Right lobe of liver (tissue), 6 donors: ENCODE measurements around the gene MYL10. TPM values are rescaled to one million over a fixed set of nuclear protein-coding genes. Genes with fewer than 3 reads are reported as not detected.
"Not testable (repeated sequence)": the region's sequence is repeated elsewhere in the genome, so short reads cannot be mapped to it uniquely, and the experiment has no call there.

Experiments used
- ATAC-seq, 4 donors: fragments of 200-7000 bp; cut with Tn5 transposase; one replicate each; pipeline ENCODE4 v1.9.1; 2020; ENCODE audit warnings: mild to moderate bottlenecking in 4 of 4, moderate library complexity in 4 of 4
- DNase-seq, 3 donors: peaks; one replicate each; pipeline ENCODE4 v3.0.0-alpha.2; 2020
- H3K27ac ChIP-seq, 3 donors: fragments of 200-600 bp; one replicate each; pipeline ENCODE4 v1.8.0; 2022
- H3K27me3 ChIP-seq, 2 donors: fragments of 200-600 bp; one replicate each; pipeline ENCODE4 v1.8.0; 2022
- H3K36me3 ChIP-seq, 4 donors: fragments of 200-600 bp; sonication (generic) in 1 of 4; one replicate each; pipeline versions ENCODE4 v1.5.1 to v1.8.0; 2017 to 2022; ENCODE audit warnings: control low read depth in 1 of 4
- H3K4me1 ChIP-seq, 4 donors: fragments of 200-600 bp; sonication (generic) in 1 of 4; one replicate each; pipeline versions ENCODE4 v1.5.1 to v1.8.0; 2017 to 2022; ENCODE audit warnings: control low read depth in 1 of 4
- H3K4me3 ChIP-seq, 3 donors: fragments of 200-600 bp; one replicate each; pipeline ENCODE4 v1.8.0; 2022
- H3K9me3 ChIP-seq, 4 donors: fragments of 200-600 bp; sonication (generic) in 1 of 4; one replicate each; pipeline versions ENCODE4 v1.5.1 to v1.8.0; 2017 to 2022; ENCODE audit warnings: control low read depth in 1 of 4
- POLR2A ChIP-seq: fragments of 450-650 bp; IDR thresholded peaks from one replicate; pipeline ENCODE4 v1.6.1; 2017; ENCODE audit warnings: antibody characterized with exemption, mild to moderate bottlenecking
- WGBS: methylation state at CpG from one replicate; pipeline ENCODE4 v1.1.6; 2018; ENCODE audit warnings: low coverage, low lambda C conversion rate; ENCODE audit not compliant: insufficient coverage; ENCODE audit errors: missing lambda C conversion rate; 5-methylcytosine and 5-hydroxymethylcytosine counted together
- intact Hi-C, 2 donors: fragments of 100-400 bp; cut with DNase I; formaldehyde crosslinking; loops; one replicate each; pipeline versions ENCODE4 v1.11.2 to v1.14.1; 2022
- total RNA-seq, 6 experiments: library from RNA; depleted of rRNA in 2 of 6; stranded (reverse); fragments of >200 nt in 2 of 6; fragmentation: NEBNext Ultra II Directional in 3 of 6; extraction: Animal tissue kit (Norgen Biotek cat#: 25700) in 3 of 6; gene quantifications; one replicate each; pipeline versions ENCODE4 v1.1.0 to v1.2.4, GENCODE V29; 2016 to 2023
- TF ChIP-seq, protein P1 (sequence below), 4 donors: fragments of 200-600 bp in 3 of 4; fragments of 450-650 bp in 1 of 4; IDR thresholded peaks; one replicate each; pipeline versions ENCODE4 v1.5.1 to v1.8.0; 2016 to 2022; ENCODE audit warnings: antibody characterized with exemption in 4 of 4, mild to moderate bottlenecking in 2 of 4
- donor health status: DM: no; HTN: yes; CAD: no.
- donor health status: DM: no; HTN: no; CAD: no.
- donor health status: DM: no; HTN: no; CAD: no.
- donor health status: DM: no; HTN: yes; CAD: no.
- donor health status: DM: no; HTN: yes; CAD: no.

MYL10 gene
- total RNA-seq, 6 experiments from 2014 or later = not detected

DNA sequence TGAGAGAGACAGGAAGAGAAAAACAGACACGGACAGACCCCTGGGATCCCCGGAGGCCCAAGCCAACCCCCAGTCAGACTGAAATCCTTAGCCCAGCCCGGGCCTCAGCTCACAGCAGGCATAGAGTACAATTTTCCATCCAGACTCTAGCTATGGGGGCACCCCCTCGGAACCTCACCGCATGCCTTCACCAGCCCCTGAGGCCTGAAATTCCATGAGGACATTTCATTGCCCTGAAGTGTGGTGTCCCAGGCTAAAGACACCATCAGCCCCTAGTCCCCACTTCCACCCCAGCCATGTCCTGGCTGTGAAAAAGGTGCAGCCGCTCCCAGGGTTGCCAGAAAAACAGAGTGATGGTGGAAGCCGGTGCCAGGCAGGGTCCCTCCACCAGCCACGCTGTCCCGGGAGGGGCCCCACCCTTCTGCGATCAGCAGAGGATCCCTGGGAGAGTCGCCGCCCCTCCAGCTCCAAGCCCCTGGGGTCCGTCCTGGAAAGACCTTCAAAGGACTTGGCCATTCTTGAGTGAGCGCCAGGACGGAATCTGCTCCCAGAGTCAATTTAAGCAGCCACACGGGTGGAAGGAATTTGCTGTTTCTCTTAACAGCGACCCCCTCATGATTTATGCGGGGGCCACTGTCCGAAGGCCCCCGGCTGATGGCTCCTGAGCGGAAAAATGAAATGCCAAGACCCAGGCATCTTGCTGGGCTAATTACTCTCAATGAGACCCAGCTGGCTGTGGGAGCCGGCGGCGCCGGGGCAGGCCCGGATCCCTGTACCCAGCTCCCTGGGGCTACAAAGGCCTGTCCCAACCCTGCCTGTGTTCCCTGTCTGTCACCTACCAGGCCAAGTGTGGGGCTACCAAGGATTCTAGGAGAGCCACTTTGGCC is 23.2 kb downstream of the MYL10 start:
- ATAC-seq (no peak), DNase-seq (no peak)
- WGBS = 60% methylated on average over 3 of the region's 26 CpGs
- intact Hi-C loops = no loop called here
- Histone ChIP-seq H3K4me3 (no peak overlapping the region), H3K9me3 (no peaks in the 10 kb centered on the region), H3K4me1 (no peaks in the 10 kb centered on the region), H3K36me3 (no peaks in the 10 kb centered on the region), H3K27me3 (no peaks in the 10 kb centered on the region), H3K27ac (no peak overlapping the region)
- TF ChIP-seq, protein P1, sequence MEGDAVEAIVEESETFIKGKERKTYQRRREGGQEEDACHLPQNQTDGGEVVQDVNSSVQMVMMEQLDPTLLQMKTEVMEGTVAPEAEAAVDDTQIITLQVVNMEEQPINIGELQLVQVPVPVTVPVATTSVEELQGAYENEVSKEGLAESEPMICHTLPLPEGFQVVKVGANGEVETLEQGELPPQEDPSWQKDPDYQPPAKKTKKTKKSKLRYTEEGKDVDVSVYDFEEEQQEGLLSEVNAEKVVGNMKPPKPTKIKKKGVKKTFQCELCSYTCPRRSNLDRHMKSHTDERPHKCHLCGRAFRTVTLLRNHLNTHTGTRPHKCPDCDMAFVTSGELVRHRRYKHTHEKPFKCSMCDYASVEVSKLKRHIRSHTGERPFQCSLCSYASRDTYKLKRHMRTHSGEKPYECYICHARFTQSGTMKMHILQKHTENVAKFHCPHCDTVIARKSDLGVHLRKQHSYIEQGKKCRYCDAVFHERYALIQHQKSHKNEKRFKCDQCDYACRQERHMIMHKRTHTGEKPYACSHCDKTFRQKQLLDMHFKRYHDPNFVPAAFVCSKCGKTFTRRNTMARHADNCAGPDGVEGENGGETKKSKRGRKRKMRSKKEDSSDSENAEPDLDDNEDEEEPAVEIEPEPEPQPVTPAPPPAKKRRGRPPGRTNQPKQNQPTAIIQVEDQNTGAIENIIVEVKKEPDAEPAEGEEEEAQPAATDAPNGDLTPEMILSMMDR (IDR thresholded peaks at IDR 0.05) = no peak
- TF ChIP-seq POLR2A = no peak

DNA sequence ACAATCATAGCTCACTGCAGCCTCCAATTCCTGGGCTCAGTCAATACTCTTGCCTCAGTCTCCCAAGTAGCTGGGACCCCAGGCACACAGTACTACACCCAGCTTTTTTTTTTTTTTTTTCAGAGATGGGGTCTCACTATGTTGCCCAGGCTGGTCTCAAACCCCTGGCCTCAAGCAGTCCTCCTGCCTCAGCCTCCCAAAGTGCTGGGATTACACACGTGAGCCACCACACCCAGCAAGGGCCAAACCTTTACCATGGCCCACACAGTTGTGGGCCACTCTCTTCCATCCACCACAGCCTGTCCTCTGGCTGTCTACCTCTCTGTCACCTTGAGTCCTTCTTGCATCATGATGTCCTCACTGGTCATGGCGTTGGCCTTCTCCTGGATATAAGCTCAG is 24.2 kb downstream of the MYL10 start:
- H3K4me3 ChIP-seq, ATAC-seq, H3K27me3 ChIP-seq, intact Hi-C loops, H3K27ac ChIP-seq, DNase-seq, H3K9me3 ChIP-seq, H3K4me1 ChIP-seq, H3K36me3 ChIP-seq: not testable (repeated sequence)
- WGBS = no CpG with 5 or more reads among the region's 2 CpGs

DNA sequence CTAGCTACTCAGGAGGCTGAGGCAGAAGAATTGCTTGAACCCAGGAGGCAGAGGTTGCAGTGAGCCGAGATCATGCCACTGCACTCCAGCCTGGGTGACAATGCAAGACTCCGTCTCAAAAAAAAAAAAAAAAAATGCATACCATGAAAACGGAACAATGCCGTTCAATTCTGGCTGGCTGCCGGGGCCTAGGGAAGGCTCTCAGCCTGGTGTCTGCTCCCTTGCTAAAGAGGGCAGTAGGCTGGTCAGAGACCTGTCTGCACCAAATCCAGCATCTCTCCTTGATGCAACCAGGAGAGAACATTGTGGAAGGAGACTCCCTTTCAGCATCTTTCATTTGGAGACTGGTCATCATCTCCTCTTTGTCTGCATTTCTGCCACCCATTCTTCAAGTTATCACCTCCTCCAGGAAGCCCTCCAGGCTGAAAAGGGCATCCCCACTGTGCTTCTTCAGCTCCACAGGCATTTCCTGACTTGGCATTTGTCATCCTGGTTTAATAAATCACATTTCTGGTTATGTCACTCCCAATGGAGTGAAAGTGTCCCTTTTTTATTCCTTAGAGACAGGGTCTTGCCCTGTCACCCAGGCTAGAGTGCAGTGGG is 24.7 kb downstream of the MYL10 start:
- no peak for DNase-seq

DNA sequence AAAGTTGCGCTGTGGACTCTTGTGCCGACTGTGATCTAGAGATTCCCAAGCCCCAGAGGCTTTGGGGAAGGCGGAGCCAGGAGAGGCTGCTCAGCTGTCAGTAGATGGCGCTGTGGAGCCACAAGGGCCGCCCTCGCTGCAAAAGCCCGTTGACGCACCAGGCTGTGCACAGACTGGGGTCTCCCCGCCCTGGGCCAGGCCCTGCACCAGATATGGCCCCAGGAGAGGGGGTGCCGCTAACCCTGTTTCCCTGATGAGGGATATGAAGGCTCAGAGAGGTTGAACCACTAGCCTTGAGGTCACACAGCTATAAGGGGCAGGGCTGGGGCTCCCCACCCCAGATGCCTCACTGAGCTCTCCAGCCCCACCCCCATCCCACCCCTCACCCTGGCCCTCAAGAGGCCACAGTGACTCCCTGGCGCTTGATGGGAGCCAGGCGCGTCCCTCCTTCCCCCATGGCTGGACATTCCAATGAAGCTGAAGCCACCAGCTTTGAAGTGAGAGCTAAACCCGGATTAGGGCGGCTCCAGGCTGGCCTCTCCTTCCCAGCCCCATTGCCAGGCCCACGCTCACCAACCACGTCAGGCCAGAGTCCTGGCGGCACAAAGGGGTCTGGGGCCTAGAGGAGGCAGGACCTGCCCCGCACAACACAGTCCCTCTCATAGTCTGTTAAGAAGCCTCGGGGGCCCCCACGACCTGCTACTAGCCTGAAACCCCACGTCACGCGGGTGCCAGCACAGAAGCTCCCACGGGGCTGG is 26.4 kb downstream of the MYL10 start:
- ATAC-seq = peak; percentile 87 to 96 (median 94)
- Histone ChIP-seq H3K4me3 (no peak overlapping the region), H3K9me3 (no peaks in the 10 kb centered on the region), H3K27ac (no peak overlapping the region), H3K27me3 (no peaks in the 10 kb centered on the region), H3K36me3 (no peaks in the 10 kb centered on the region), H3K4me1 (no peaks in the 10 kb centered on the region)
- peak; percentile 75 to 79 (median 78) for DNase-seq
- no peak for TF ChIP-seq POLR2A
- TF ChIP-seq, protein P1 (IDR thresholded peaks at IDR 0.05) = peak; percentile 81 to 96 (median 94)
- intact Hi-C loops = no loop called here
- 0% methylated on average over 2 of the region's 25 CpGs for WGBS

More for the DNA sequence above, 24.7 kb downstream of the MYL10 start:
- 78% methylated on average over 4 of the region's 5 CpGs for WGBS
- Histone ChIP-seq H3K9me3 (no peaks in the 10 kb centered on the region), H3K4me1 (no peaks in the 10 kb centered on the region), H3K27me3 (no peaks in the 10 kb centered on the region), H3K36me3 (no peaks in the 10 kb centered on the region), H3K4me3 (no peak overlapping the region), H3K27ac (no peak overlapping the region)
- intact Hi-C loops = no loop called here
- no peak for ATAC-seq
- TF ChIP-seq, protein P1 (IDR thresholded peaks at IDR 0.05) = no peak
- no peak for TF ChIP-seq POLR2A
